ENCODE results near the gene TFCP2.

TFCP2 gene

GRCh38 chr12:51086933-51087332 is 86.0 kb downstream of the TFCP2 start:
- Histone ChIP-seq H3K27me3 (ENCODE audit: insufficient read depth, low read length, poor library complexity, severe bottlenecking) (peaks cover 5% of the 10 kb centered on the region), H3K9me2 (replicated peaks; ENCODE audit: low read depth, low read length) (no peaks in the 10 kb centered on the region), H3K9me3 (ENCODE audit: insufficient read depth, low read depth, low read length) (no peaks in the 10 kb centered on the region), H3K79me2 (ENCODE audit: insufficient read depth, low read length) (peaks cover 13% of the 10 kb centered on the region), H3F3A (ENCODE audit: low read depth) (no peaks in the 10 kb centered on the region), H3K4me1 (ENCODE audit: insufficient read depth, low read length, poor library complexity, severe bottlenecking) (peaks cover 13% of the 10 kb centered on the region), H3K9ac (ENCODE audit: low read depth, low read length, poor library complexity, severe bottlenecking) (no peak overlapping the region), H4K20me1 (ENCODE audit: insufficient read depth, low read length, poor library complexity, severe bottlenecking) (peaks cover 13% of the 10 kb centered on the region), H3K4me2 (ENCODE audit: low read depth, low read length, poor library complexity, severe bottlenecking) (no peak overlapping the region), H3K36me3 (ENCODE audit: insufficient read depth, low read length) (no peaks in the 10 kb centered on the region), H3K4me3 (ENCODE audit: low read length, poor library complexity, severe bottlenecking) (no peak overlapping the region), H2AFZ (ENCODE audit: low read length) (0 out of 2 replicates have a peak overlapping the region, but pooled peaks have one; percentile 26)
- no peak for TF ChIP-seq CTCF (conservative IDR thresholded peaks at IDR 0.05; ENCODE audit: low read length)
- TF ChIP-seq EZH2phosphoT487 (IDR thresholded peaks at IDR 0.05; ENCODE audit: borderline replicate concordance) = no peak

GRCh38 chr12:51085757-51086156 is 87.2 kb downstream of the TFCP2 start:
- Histone ChIP-seq H3K4me1 (ENCODE audit: insufficient read depth, low read length, poor library complexity, severe bottlenecking) (peaks cover 23% of the 10 kb centered on the region), H2AFZ (ENCODE audit: low read length) (no peak overlapping the region), H3K4me2 (ENCODE audit: low read depth, low read length, poor library complexity, severe bottlenecking) (no peak overlapping the region), H3K4me3 (ENCODE audit: low read length, poor library complexity, severe bottlenecking) (no peak overlapping the region), H3K9me3 (ENCODE audit: insufficient read depth, low read depth, low read length) (no peaks in the 10 kb centered on the region), H3K27me3 (ENCODE audit: insufficient read depth, low read length, poor library complexity, severe bottlenecking) (peaks cover 5% of the 10 kb centered on the region), H3K36me3 (ENCODE audit: insufficient read depth, low read length) (no peaks in the 10 kb centered on the region), H3K9ac (ENCODE audit: low read depth, low read length, poor library complexity, severe bottlenecking) (no peak overlapping the region), H3K9me2 (replicated peaks; ENCODE audit: low read depth, low read length) (no peaks in the 10 kb centered on the region), H3K79me2 (ENCODE audit: insufficient read depth, low read length) (peaks cover 24% of the 10 kb centered on the region), H4K20me1 (ENCODE audit: insufficient read depth, low read length, poor library complexity, severe bottlenecking) (peaks cover 19% of the 10 kb centered on the region), H3F3A (ENCODE audit: low read depth) (no peaks in the 10 kb centered on the region)
- no peak for TF ChIP-seq EZH2phosphoT487 (IDR thresholded peaks at IDR 0.05; ENCODE audit: borderline replicate concordance)
- TF ChIP-seq CTCF (conservative IDR thresholded peaks at IDR 0.05; ENCODE audit: low read length) = no peak

- Histone ChIP-seq H3K9me2 (replicated peaks; ENCODE audit: low read depth, low read length) (no peaks in the 10 kb centered on the region), H3K9me3 (ENCODE audit: insufficient read depth, low read depth, low read length) (no peaks in the 10 kb centered on the region), H3K9ac (ENCODE audit: low read depth, low read length, poor library complexity, severe bottlenecking) (peak within 1 kb of the TSS; percentile 99), H4K20me1 (ENCODE audit: insufficient read depth, low read length, poor library complexity, severe bottlenecking) (peaks cover 24% of the 10 kb centered on the region), H3K79me2 (ENCODE audit: insufficient read depth, low read length) (peaks cover 38% of the 10 kb centered on the region), H3K27me3 (ENCODE audit: insufficient read depth, low read length, poor library complexity, severe bottlenecking) (peaks cover 5% of the 10 kb centered on the region), H3K36me3 (ENCODE audit: insufficient read depth, low read length) (no peaks in the 10 kb centered on the region), H3K4me3 (ENCODE audit: low read length, poor library complexity, severe bottlenecking) (peak within 1 kb of the TSS; percentile 99), H3F3A (ENCODE audit: low read depth) (peaks cover under 1% of the 10 kb centered on the region; the same call in 1 of the 2 replicates), H3K4me1 (ENCODE audit: insufficient read depth, low read length, poor library complexity, severe bottlenecking) (peaks cover 30% of the 10 kb centered on the region), H3K4me2 (ENCODE audit: low read depth, low read length, poor library complexity, severe bottlenecking) (peak within 1 kb of the TSS; percentile 97), H2AFZ (ENCODE audit: low read length) (peak within 1 kb of the TSS; percentile 99)
- no peak for TF ChIP-seq CTCF (conservative IDR thresholded peaks at IDR 0.05; ENCODE audit: low read length)
- TF ChIP-seq EZH2phosphoT487 (IDR thresholded peaks at IDR 0.05; ENCODE audit: borderline replicate concordance) = no peak
Observed at GRCh38 chr12:51083126-51083833, 89.7 kb downstream of the TFCP2 start, which contains the start of gene CSRNP2. Gene CSRNP2, minus strand, starts transcription at chr12:51083596. Its CDS starts 7,035 bp downstream, at chr12:51076561.

Measured in Loucy (cell line).